ENCODE results near the gene PNPLA1.

- TF ChIP-seq YY1 (IDR thresholded peaks at IDR 0.05; ENCODE audit: insufficient read depth, insufficient read length) = no peak
- TF ChIP-seq SUZ12 (IDR thresholded peaks at IDR 0.05; ENCODE audit: extremely low read depth, insufficient read depth, insufficient read length) = no peak
- no peak for TF ChIP-seq ZNF274 (IDR thresholded peaks at IDR 0.05; ENCODE audit: low read depth, low read length)
Observed at GRCh38 chr6:36315921-36316320, 46.1 kb downstream of the PNPLA1 start.

Measured in NT2/D1 (cell line).